ENCODE results near the gene PTPN20.
"Not testable (repeated sequence)": the region's sequence is repeated elsewhere in the genome, so short reads cannot be mapped to it uniquely, and the experiment has no call there.

The PTPN20 gene

GRCh38 chr10:46960742-46961141 is 49.5 kb downstream of the PTPN20 start:
- DNase-seq = not testable (repeated sequence)

GRCh38 chr10:46963356-46963755 is 52.1 kb downstream of the PTPN20 start:
- not testable (repeated sequence) for DNase-seq

GRCh38 chr10:46967013-46967412 is 55.8 kb downstream of the PTPN20 start:
- not testable (repeated sequence) for DNase-seq

GRCh38 chr10:46980223-46980622 is 69.0 kb downstream of the PTPN20 start:
- DNase-seq = not testable (repeated sequence)

GRCh38 chr10:46987233-46987924 is 76.2 kb downstream of the PTPN20 start:
- not testable (repeated sequence) for DNase-seq

GRCh38 chr10:46992803-46993561 is 81.8 kb downstream of the PTPN20 start:
- DNase-seq = peak; percentile 62

- DNase-seq = peak; percentile 36
These were observed 84.0 kb downstream of the PTPN20 start for GRCh38 chr10:46995234-46995633.

GRCh38 chr10:46998192-46998591 is 87.0 kb downstream of the PTPN20 start:
- no peak for DNase-seq

GRCh38 chr10:46998595-46998994 is 87.4 kb downstream of the PTPN20 start:
- DNase-seq = no peak

GRCh38 chr10:46999217-46999616 is 88.0 kb downstream of the PTPN20 start:
- DNase-seq = no peak

- DNase-seq = no peak
These were observed 97.5 kb downstream of the PTPN20 start for GRCh38 chr10:47008769-47009168.

GRCh38 chr10:47009215-47009838 is 98.1 kb downstream of the PTPN20 start:
- no peak for DNase-seq

GRCh38 chr10:47010036-47010435 is 98.8 kb downstream of the PTPN20 start:
- DNase-seq = no peak

- no peak for DNase-seq
These were observed 101.0 kb downstream of the PTPN20 start for GRCh38 chr10:47012214-47012613.

GRCh38 chr10:47013507-47014154 is 102.4 kb downstream of the PTPN20 start:
- no peak for DNase-seq

- no peak for DNase-seq
These were observed 104.2 kb downstream of the PTPN20 start for GRCh38 chr10:47015404-47015803.

GRCh38 chr10:47016564-47016963 is 105.3 kb downstream of the PTPN20 start:
- no peak for DNase-seq

GRCh38 chr10:47018026-47018735 is 107.0 kb downstream of the PTPN20 start:
- peak; percentile 39 for DNase-seq

GRCh38 chr10:47019155-47020145 is 108.2 kb downstream of the PTPN20 start:
- peak; percentile 43 for DNase-seq

GRCh38 chr10:47020471-47020870 is 109.2 kb downstream of the PTPN20 start:
- peak; percentile 38 for DNase-seq

- DNase-seq = no peak
These were observed 110.6 kb downstream of the PTPN20 start for GRCh38 chr10:47021850-47022249.
